VCaP (cell line): ENCODE results near the gene TAF1B.

Source experiments
- H3K27ac ChIP-seq: fragments of 450-650 bp; 2 replicates; pipeline ENCODE4 v1.5.1; 2017
- TF ChIP-seq, protein P1 (sequence below): fragments of 450-650 bp; conservative IDR thresholded peaks from 2 replicates; pipeline ENCODE4 v1.5.1; 2017; ENCODE audit warnings: mild to moderate bottlenecking, moderate library complexity

The TAF1B gene

DNA sequence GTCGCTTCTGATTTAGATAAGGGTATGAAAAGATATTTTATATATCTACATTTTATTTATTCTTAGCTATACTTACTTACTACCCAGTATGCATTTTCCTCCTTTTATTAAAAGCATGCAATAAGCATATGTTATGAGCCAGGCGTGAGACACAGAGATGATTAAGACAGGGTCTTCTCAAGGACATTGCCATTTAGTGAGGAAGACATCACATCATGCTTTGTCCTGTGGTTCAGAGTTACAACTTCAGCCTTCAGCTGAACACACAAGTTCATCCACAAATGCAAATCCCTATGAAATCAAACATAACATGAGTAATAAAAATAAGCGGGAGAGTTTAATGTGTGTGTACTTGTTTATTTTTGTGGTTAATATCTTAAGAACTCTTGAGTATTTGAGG is 138.4 kb downstream of the TAF1B start:
- TF ChIP-seq, protein P1, sequence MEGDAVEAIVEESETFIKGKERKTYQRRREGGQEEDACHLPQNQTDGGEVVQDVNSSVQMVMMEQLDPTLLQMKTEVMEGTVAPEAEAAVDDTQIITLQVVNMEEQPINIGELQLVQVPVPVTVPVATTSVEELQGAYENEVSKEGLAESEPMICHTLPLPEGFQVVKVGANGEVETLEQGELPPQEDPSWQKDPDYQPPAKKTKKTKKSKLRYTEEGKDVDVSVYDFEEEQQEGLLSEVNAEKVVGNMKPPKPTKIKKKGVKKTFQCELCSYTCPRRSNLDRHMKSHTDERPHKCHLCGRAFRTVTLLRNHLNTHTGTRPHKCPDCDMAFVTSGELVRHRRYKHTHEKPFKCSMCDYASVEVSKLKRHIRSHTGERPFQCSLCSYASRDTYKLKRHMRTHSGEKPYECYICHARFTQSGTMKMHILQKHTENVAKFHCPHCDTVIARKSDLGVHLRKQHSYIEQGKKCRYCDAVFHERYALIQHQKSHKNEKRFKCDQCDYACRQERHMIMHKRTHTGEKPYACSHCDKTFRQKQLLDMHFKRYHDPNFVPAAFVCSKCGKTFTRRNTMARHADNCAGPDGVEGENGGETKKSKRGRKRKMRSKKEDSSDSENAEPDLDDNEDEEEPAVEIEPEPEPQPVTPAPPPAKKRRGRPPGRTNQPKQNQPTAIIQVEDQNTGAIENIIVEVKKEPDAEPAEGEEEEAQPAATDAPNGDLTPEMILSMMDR, result no peak
- no peak overlapping the region for H3K27ac ChIP-seq

DNA sequence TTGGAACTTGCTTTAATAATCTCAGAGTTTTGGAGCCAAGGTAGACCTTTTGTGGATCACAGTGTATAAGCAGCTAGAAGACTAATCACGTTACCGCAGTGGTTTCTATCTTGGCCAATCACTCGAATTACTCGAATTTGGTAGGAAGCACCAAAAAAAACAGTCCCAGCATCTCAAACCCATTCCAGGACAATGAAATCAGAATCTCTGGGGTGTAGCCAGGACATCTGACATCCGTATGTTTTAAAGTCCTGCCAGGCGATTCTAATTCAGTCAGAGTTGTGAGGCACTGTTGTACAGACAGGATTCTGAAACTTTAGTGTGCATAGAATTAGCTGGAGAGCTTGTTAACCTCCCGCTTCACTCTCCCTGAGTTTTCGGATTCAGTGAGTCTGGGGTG is 139.0 kb downstream of the TAF1B start:
- H3K27ac ChIP-seq, result no peak overlapping the region

DNA sequence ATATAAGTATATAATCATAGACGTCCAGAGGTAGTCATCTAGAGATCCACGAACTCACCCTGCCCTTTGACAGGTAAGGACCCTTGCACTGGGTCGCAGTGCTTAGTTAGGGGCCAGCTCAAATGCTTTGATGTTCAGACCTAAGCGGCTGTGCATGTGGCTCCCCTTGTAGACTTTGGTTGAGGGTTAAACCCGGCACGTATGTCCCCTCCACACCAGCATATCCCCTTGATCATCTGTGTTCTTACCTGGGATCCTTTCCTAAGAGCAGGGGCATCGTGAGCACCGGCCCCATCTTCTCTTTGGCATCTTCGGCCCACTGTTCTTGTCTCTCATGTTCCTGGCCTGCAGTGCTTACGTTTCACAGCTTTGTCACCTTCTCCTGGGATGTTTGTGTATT is 139.6 kb downstream of the TAF1B start:
- TF ChIP-seq, protein P1, result no peak
- H3K27ac ChIP-seq, result no peak overlapping the region

More for the DNA sequence above, 139.0 kb downstream of the TAF1B start:
- TF ChIP-seq, protein P1, result no peak

DNA sequence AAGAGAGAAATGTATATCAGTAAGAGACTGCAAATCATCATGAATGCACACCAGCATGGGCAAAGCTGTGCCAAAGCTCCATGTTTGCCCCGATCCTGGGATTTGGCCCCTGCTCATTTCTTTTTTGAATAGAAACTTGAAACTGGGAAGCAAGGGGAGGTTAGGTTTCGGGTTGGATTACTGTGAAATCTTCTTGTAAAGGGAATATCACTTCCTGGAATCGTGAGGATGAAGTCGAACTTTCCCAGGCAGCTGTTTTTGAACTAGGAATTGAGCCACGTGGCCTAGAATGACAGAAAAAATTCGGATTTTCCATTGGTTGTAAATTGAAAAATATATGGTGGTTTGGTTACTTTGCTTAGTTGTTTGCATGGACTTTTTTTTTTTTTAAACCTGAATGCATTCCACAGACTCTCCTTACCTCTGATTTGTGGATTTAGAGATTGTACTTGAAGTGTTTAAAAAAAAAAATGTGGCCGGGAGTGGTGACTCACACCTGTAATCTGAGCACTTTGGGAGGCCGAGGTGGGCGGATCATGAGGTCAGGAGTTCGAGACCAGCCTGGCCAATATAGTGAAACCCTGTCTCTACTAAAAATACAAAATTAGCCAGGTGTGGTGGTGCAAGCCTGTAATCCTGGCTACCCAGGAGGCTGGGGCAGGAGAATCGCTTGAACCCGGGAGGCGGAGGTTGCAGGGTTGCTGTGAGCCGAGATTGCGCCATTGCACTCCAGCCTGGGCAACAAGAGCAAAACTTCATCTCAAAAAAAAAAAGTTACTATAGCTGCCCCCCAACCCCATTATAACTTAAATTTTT is 140.3 kb downstream of the TAF1B start:
- TF ChIP-seq, protein P1, result no peak
- no peak overlapping the region for H3K27ac ChIP-seq
